Left forelimb (tissue), 1 donor: Measurements from ENCODE around the gene INPP5K.
"Not testable (repeated sequence)": the region's sequence is repeated elsewhere in the genome, so short reads cannot be mapped to it uniquely, and the experiment has no call there.

ENCODE experiments used
- DNase-seq: peaks from one replicate; pipeline ENCODE4 v3.0.0-alpha.2; 2018; ENCODE audit warnings: low spot score

INPP5K gene

GRCh38 chr17:1464186-1464585 lies 52.2 kb downstream of the INPP5K start:
- no peak for DNase-seq

GRCh38 chr17:1462164-1463112 lies 54.0 kb downstream of the INPP5K start:
- no peak for DNase-seq

- no peak for DNase-seq
Observed at GRCh38 chr17:1461198-1461944, 55.0 kb downstream of the INPP5K start.

GRCh38 chr17:1460233-1460632 lies 56.2 kb downstream of the INPP5K start:
- DNase-seq = no peak

GRCh38 chr17:1455797-1456599 lies 60.4 kb downstream of the INPP5K start, which contains the start of gene CRK:
TSS of gene CRK (minus strand) at chr17:1456232. CDS start at chr17:1456117, 115 bp downstream.
- peak; percentile 99 for DNase-seq

GRCh38 chr17:1455291-1455796 lies 61.1 kb downstream of the INPP5K start:
- DNase-seq = no peak

- DNase-seq = no peak
Observed at GRCh38 chr17:1454541-1454940, 61.9 kb downstream of the INPP5K start.

- not testable (repeated sequence) for DNase-seq
Observed at GRCh38 chr17:1453694-1454093, 62.7 kb downstream of the INPP5K start.

- no peak for DNase-seq
Observed at GRCh38 chr17:1452836-1453235, 63.6 kb downstream of the INPP5K start.

GRCh38 chr17:1450261-1450660 lies 66.2 kb downstream of the INPP5K start:
- not testable (repeated sequence) for DNase-seq

- no peak for DNase-seq
Observed at GRCh38 chr17:1449412-1449967, 66.9 kb downstream of the INPP5K start.

GRCh38 chr17:1447052-1447451 lies 69.4 kb downstream of the INPP5K start:
- DNase-seq = no peak

- DNase-seq = no peak
Observed at GRCh38 chr17:1446201-1446600, 70.2 kb downstream of the INPP5K start.

GRCh38 chr17:1445695-1446094 lies 70.7 kb downstream of the INPP5K start:
- DNase-seq = not testable (repeated sequence)
